Fibroblast of skin of right biceps (primary cell): ENCODE results near the gene PIP5K1C.

Source experiments
- DNase-seq: peaks from one replicate; pipeline ENCODE4 v3.0.0-alpha.2; 2013

PIP5K1C gene

DNA sequence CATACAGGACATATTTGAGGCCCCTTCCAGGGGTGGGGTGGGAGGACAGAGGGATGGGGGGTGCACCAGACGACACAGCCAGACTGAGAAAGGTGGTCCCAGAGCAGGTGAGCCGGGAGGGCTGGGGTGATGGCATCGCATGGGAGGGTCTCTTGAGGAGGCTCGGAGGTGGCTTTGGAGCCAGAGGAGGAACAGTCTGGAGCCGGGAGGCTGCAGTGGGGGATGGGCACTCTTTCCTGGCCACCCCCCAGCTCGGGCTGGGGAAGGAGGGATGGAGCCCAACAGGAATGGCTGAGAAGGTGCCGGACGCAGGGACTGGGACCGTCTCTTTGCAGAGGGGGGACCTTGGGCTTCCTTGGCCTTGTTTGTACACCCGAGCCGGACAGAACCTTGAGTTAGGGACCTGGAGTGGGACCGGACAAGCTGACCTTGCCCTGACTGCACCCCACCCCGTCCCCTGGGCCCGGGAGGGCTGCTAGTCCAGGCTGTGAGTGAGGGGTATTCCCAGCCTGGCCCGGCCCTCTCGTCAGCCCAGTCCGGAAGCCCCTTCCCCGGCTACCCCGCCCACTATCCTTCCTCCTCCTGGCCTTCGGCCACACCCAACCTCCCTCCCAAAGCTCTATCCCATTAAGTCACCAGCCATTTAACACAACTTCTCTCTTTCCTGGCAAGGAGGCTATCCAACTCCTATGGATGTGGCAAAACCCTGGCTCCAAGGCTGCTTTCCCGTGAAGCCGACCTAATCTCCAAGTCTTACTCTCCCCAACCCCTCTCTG lies 92.8 kb downstream of the PIP5K1C start:
- peak; percentile 42 for DNase-seq

DNA sequence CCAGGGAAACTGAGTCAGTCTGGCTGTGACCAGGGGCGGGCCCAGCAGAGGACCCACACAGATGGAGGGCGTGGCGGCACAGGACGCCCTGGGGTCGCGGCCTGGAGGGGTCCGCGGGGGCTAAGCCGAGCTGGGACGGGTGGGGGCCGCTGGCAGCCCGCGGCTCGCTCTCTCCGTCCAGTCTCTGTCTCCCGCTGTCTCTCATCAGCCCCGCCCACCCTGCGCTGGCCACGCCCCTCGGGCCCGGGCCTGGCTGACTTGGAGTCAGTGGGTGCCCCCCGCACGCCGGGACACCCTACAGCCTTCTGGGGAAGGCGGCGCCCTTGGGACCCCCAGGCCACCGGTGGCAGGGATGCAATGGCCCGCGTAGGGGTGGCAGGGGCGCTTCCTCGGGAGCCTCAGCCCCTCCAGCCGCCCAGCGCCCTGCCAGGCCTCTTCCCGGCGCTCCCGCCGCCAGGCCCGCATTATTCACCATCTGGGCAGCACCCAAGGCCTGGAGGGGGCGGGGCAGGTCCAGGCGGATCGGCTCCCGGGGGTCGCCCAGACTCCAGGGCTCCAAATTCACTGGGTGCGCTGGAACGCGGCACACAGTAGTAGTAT lies 93.5 kb downstream of the PIP5K1C start, which contains the start of gene TBXA2R:
Gene TBXA2R (minus strand): TSS at position 186 of the 600 bp plus-strand sequence. CDS start 6,241 bp downstream, outside the sequence.
- peak; percentile 70 for DNase-seq

DNA sequence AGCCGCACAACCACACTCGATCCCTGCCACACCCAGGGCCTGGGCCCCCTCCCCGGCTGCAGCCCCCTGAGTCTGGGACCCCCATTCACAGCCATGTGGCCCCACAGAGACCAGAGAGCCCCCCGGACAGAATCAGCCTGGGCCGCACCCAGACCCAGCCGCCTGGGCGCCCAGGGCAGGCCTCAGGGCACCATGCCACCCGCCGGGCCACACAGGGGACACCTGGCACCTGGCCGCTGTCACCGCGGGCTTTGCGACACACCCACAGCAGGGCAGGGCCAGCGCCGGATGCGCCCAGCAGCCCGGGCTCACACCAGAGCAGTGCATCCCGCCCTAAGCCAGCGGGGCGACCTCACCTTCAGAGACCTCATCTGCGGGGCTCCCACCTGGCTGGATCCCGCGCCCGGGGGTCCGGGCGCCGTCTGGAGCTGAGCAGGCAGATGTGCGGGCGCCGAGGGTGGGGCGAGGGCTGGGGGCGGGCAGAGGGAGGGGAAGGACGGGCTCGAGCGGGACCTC lies 94.0 kb downstream of the PIP5K1C start:
- no peak for DNase-seq

DNA sequence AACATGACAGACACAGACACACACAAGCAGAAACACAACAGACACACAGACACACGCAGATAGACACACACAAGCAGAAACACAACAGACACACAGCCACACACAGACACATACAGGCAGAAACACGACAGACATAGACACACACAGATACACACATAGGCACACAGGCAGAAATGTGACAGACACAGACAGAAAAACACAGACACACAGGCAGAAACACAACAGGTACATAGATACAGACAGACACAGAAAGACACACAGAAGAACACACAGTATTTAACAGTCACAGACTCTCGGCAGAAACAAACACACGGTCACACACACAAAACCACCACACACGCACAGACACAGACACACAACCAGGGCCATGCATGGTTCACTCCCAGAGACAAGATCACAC lies 94.5 kb downstream of the PIP5K1C start:
- no peak for DNase-seq

DNA sequence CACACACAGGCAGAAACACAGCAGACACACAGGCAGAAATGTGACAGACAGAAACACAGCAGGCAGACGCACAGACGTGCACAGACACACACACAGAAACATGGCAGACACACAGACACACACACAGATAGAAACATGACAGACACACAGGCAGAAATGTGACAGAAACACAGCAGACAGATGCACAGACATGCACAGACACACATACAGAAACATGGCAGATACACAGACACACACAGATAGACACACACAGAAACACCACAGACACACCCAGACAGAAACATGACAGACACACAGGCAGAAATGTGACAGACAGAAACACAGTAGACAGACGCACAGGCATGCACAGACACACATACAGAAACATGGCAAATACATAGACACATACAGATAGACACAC lies 94.9 kb downstream of the PIP5K1C start:
- no peak for DNase-seq

DNA sequence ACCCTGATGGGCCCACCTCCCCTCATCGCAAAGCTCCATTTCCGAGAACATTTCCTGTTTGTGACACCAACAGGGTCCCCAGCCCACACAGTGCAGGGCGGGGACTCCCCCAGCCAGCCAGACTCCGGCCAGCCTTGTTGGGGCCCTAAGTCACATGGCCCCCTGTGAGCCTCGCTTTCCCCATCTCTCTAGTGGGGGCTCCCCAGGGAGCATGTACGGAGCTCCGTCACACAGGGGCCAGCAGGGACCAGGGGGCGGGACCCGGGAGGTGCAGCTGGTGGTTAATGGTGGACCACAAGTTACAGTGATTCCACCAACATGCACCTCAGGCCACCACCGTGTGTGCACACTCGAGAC lies 95.3 kb downstream of the PIP5K1C start:
- no peak for DNase-seq

DNA sequence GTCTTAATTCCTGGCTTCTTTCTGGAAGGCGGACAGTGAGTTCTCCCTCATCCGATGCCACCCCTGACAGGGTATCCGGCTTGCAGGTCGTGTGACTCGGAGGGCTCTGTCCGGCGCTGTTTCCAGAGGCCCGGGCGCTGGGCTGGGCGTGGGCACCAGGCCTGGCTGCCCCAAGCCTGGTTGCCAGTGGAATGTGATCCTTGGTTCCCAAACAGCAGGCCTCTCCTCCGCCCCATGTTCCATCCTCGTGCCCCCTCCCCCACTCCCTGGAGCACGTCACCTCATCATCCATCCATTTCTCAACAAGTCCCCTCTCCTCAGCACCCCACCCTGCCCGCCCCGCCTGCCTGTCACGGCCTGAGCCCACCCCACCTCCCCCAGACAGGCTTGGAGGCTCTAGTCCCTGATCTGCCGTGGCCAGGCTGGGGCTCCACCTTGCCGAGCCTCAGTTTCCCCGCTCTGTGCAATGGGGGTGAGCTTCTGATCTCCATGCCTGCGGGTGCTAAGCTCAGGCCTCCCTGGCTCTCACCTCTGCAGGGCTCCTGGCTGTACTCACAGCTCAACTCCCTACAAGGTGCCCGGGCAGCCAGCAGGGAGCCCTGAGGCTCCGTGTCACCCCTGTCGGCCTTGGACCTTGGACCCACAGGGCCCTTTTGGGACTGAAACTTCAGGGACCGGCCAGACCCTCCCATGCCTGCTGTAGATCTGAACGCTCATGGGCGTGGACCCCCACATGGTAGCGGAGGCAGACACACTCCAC lies 95.9 kb downstream of the PIP5K1C start:
- no peak for DNase-seq

DNA sequence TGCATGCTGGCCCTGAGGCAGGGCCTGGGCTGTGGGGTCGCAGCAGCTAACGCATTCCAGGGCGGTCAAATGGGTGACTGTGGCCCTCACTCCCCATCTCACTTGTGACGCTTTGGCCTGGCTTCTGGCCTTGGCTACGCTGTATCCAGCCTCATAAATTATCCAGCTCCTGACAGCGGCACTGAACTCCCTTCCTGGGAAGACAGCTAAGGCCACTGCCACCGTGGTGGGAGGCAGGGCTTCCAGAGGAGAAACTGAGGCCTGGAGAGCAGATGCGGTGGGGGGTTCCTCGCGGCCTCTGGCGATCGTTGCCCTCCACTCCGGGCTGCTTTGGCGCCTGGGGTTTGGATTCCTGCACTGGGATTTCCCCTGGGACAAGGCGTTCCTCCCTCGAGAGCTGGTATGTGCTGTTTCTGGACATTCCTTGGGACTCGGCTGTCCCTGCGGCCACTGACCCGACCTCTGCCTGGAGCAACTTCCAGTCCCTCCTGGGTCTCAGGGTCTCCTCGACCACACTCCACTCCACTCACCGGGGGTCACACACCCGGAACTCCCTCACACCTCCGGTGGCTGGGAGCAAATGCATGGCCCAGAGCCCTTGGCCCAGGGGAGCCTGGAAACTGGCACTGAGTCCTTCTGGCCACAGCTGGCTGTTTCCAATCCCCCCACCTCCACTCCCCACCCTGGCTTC lies 97.0 kb downstream of the PIP5K1C start:
- DNase-seq, result no peak

DNA sequence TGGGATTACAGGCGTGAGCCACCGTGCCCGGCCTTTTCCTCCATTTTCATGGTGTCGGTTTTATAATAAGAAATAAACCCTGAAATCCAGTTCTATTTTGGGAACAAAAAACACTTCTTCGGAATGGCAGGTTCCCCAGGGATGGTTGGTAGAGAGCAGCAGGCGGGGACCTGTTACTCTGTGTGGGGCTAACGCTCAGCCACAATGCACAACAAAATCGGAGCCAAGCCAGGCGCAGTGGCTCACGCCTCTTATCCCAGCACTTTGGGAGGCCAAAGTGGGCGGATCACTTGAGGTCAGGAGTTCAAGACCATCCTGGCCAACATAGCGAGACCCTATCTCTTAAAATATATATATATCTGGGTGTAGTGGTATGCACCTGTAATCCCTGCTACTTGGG lies 99.2 kb downstream of the PIP5K1C start:
- no peak for DNase-seq

DNA sequence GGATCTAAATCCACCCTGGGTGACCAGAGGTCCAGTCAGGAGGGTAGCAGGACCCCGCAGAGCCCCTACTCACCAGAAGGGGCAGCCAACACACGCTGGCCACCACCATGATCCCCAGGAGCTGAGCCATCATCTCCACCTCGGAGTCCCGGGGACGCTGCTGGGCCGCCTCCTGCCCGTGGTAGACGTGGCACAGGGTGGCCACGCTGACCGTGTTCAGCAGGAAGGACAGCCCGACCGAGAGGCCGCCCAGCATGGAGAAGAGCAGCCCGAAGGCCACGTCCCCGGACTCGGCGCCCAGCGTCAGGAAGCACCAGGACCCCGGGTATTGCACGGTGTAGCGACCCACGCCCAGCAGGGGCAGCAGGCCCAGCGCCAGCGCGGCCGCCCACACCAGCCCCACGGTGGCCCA lies 100.5 kb downstream of the PIP5K1C start:
- no peak for DNase-seq

DNA sequence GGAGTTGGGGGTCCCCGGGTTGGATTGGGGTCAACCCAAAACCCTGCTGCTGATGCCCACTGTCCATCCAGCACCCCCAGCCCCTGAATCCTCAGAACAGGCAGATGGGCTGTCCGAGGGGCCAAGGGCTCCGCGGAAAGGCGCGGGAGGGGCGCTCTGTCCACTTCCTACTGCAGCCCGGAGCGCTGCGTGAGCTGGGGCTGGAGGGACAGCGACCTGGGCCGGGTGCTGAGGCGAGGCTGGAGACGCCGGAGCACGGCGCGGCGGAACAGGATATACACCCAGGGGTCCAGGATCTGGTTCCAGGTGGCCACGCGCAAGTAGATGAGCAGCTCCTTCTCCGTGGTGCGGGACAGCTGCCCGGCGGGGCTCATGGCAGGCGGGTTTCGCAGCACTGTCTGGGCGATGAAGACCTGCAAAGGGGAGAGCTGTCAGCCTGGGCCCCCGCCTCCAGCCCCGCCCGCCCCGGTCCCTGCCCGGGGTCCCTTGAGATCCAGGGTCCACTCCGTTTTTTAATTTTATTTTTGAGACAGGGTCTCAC lies 104.7 kb downstream of the PIP5K1C start:
- DNase-seq, result no peak

DNA sequence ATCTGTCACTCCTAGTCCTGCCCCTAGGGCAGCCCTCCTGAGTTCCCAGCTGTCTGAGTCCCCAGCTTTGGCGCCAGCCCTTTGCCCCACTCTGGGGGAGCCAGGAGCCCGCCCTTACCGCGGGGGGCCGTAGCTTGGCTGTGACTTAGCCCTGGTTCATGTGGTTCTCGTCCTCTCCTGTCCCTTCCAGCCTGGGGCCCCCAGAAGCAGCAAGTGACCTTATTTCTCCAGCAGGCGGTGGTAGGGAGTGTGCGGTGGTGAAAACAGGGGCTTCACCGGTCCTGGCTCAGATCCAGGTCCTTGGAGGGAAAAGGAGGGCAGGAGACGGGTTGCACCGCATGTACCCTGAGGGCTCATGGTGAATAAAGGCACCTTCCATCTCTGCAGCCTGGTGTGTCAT lies 107.1 kb downstream of the PIP5K1C start:
- DNase-seq, result no peak

DNA sequence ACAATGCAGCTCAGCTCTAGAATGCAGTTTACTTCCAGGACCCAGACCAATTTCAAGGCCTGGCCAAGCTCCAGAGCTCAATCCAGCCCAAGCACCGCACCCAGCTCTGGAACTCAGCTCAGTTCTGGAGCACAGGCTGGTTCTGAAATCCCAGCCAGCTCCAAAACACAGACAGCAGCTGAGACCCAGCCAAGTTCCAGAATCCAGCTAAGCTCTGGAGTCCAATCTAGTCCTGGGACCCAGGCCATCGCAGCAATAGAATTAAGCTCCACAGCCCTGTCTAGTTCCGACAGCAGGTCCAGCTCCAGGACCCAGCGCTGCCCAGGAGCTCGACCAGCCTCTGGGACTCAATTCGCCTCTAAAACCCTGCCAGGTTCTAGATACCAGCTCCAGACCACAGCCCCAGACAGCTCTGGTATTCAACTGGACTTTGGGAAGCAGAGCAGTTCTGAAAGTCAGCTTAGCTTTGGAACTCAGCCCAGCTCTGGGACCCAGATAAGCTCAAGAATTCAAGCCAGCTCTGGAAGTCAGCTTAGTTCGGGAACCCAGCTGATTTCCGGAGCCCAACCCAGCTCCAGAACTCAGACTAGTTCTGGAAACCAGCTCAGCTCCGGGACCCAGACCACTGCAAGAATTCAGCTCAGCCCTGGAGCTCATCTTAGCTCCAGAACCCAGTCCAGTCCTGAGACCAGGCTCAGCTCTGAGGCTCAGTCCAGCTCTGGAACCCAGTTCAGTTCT lies 108.2 kb downstream of the PIP5K1C start:
- DNase-seq, result no peak

DNA sequence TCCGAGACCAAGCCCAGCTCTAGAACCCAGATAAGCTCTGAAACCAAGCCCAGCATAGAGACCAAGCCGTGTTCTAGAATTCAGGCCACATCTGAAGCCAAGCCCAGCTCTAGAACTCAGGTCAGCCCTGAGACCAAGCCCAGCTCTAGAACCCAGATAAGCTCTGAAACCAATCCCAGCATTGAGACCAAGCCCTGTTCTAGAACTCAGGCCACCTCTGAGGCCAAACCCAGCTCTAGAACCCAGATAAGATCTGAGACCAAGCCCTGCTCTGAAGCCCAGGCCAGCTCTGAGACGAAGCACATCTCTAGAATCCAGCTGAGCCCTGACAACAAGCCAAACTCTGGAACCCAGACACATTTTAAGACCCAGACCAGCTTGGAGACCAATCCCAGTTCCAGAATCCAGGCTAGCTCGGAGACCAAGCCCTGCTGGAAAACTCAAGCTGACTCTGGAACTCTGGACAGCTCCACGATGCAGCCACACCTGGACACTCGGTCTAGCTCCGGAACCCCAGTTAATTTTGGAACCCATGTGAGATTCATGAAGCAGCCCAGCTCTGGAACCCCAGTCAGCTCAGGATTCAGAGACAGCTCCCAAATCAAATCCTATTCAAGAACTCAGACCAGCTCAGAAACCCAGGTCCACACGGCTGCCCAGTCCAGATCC lies 109.1 kb downstream of the PIP5K1C start:
- DNase-seq, result no peak

DNA sequence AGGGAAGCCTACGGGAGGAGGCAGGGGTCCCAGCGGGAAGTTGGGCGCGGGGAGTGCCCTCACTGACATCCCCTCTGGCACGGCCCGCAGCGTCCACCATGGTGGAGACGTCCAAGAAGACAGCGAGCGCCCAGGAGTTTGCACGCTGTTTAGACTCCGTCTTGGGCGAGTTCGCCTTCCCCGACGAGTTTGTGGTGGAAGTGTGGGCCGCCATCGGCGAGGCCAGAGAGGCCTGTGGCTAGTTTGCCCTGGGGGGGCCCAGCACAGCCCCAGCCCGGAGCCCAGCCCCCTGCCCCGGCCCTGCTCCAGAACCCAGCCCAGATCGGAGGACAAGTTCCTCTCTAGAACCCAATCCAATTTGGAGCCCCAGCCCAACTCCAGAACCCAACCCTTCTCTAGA lies 110.3 kb downstream of the PIP5K1C start:
- DNase-seq, result no peak

DNA sequence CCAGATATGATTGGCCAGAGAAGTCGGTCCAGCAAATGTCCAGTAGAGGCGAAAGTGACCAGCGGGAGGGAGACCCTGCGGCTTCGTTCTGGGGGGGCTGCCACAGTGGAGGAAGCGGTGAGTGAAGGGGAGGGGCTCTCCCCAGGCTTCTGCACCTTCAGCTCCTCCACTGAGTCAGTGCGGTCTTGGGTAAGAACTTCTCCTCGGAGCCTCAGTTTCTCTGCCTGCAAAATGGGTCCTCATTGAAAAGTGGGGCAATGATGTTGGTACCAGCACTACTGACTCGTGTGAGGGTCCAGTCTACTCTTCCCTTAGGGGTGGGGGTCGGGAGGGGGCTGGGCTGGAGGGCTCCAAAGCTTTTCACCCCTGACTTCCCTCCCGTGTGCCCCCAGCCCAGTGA lies 110.8 kb downstream of the PIP5K1C start:
- DNase-seq, result no peak

DNA sequence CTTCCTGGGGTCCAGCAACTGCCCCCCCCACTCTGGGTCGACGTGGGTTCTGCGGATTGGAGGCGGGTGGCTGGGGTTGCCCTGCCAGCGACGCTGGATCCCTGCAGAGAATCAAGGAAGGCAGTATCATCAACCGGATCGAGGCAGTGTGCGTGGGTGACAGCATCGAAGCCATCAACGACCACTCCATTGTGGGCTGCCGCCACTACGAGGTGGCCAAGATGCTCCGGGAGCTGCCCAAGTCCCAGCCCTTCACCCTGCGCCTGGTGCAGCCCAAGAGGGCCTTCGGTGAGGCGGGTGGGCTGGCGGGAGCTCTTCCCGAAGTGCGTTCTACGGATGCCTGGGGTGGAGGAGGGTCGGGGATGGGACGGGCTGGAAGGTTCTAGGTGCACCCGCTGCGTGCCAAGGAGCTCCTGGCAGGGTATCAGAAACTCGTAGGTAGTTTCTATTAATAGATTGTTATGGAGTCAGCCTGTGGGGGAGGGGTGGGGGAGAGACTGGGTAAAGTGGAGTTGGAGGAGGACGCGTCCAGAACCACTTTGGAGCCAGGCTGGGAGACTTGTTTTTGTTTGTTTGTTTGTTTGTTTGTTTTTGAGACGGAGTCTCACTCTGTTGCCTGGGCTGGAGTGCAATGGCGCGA lies 113.4 kb downstream of the PIP5K1C start:
- no peak for DNase-seq

DNA sequence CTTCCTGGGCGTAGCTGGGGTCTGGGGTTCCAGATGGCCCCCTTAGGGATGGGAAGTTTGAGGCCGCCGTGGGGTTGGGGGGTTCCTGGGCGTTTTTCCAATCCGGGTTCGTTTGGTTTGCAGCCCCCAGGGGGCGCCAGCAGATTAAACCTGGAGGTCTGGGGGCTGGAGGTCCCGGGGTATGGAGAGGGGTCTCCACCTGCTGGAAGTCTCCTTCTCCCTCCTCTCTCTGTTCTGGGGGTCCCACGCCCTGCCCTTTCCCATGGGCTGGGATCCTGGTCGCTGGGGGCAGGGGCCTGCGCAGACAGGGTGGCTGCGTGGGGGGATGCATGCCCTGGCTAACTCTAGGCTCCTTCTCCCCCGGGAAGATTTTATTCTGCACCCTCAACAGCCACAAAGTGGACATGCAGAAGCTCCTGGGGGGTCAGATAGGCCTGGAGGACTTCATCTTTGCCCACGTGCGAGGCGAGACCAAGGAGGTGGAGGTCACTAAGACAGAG lies 114.1 kb downstream of the PIP5K1C start:
- DNase-seq, result no peak

DNA sequence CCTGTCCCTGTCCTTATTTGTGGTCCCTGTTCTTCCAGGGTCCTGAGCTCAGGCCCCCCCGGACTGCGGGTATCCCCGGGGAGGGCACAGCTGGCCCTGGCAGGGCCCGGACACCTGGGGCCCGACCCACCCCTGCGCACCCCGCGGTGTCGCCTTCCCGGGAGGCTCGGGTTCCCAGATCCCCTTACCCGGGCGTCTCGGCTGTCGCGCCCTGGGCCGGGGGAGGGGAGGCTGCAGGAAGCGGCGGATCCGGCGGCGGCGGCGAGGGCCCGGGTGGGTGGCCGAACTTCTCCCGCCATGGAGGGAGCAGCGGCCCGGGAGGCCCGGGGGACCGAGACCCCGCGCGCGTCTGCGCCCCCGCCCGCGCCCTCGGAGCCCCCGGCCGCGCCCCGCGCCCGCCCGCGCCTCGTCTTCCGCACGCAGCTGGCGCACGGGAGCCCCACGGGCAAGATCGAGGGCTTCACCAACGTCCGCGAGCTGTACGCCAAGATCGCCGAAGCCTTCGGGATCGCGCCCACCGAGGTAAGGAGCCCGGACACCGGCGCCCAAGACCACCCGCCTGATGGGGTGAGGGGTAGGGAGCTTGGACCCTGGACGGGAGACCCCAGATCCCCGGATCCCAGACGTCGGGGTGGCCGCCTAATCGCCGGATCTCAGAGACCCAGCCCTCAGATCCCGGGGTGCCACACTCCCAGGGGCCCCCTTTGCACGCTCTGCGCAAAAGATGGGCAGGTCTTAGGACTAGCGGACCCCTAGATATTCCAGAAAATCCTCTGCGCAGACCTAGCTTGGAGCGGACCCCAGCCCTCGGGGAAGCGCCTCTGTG lies 114.8 kb downstream of the PIP5K1C start, which contains the start of gene GIPC3:
Gene GIPC3 (plus strand): TSS at position 178 of the 826 bp plus-strand sequence. CDS start 120 bp downstream, at position 298.
- no peak for DNase-seq
